ENCODE results near the gene SUMF1.

DNA sequence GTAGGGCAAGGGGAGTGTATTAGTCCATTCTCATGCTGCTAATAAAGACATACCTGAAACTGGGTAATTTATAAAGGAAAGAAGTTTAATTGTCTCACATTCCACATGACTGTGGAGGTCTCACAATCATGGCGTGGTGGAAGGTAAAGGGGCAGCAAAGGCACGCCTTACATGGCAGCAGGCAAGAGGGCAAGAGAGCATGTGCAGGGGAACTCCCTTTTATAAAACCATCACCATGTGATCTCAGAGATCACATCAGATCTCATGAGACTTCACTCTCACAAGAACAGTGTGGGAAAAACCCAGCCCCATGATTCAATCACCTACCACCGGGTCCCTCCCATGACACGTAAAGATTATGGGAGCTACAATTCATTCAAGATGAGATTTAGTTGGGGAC, 41.4 kb downstream of the SUMF1 start:
- TF ChIP-seq POLR2A (IDR thresholded peaks at IDR 0.05) (no peak), CTCF (IDR thresholded peaks at IDR 0.05) (no peak), EP300 (IDR thresholded peaks at IDR 0.05) (no peak), POLR2AphosphoS5 (IDR thresholded peaks at IDR 0.05) (no peak)
